ENCODE results near the gene ITGAE. TPM values are rescaled to one million over a fixed set of nuclear protein-coding genes. Genes with fewer than 3 reads are reported as not detected.

ITGAE gene
- total and polyA plus RNA-seq, 10 of the 15 experiments (the other 5 are each of a cell fraction or from before 2014, with no cell fraction given) = 13.1 to 161 (median 34.8) TPM

DNA sequence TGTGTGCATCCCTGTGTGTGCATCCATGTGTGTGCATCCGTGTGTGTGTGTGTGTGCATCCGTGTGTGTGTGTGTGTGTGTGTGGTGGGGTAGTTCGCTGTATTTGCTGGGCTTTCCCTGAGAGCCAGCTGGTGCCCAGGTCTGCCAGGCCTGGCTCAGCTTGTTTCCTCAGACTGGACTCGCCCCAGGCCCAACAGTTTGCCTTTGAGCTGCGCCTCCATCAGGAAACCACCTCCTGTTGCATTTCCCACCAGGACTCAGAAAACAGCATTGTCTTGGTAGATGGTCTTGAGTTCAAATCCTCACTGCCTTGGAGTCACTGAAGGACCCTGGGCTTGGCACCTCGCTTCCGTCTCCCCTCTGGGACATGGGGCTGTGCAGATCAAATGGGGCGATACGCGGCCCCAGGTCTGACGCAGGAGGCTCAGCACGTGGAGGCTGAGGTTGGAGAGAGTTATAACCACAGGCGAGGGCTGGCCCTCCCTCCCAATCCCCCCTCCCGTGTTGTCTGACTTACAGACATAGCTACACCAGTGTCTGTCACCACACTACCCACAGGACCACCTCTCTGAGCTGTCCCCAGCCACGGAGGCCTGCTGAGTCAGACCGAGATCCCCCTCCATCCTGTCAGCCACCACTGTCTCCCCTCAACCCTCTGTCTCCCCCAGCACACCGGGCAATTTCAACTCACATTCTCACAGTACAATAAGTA is 4.7 kb downstream of the ITGAE start (continued):
- TF ChIP-seq, protein P1, sequence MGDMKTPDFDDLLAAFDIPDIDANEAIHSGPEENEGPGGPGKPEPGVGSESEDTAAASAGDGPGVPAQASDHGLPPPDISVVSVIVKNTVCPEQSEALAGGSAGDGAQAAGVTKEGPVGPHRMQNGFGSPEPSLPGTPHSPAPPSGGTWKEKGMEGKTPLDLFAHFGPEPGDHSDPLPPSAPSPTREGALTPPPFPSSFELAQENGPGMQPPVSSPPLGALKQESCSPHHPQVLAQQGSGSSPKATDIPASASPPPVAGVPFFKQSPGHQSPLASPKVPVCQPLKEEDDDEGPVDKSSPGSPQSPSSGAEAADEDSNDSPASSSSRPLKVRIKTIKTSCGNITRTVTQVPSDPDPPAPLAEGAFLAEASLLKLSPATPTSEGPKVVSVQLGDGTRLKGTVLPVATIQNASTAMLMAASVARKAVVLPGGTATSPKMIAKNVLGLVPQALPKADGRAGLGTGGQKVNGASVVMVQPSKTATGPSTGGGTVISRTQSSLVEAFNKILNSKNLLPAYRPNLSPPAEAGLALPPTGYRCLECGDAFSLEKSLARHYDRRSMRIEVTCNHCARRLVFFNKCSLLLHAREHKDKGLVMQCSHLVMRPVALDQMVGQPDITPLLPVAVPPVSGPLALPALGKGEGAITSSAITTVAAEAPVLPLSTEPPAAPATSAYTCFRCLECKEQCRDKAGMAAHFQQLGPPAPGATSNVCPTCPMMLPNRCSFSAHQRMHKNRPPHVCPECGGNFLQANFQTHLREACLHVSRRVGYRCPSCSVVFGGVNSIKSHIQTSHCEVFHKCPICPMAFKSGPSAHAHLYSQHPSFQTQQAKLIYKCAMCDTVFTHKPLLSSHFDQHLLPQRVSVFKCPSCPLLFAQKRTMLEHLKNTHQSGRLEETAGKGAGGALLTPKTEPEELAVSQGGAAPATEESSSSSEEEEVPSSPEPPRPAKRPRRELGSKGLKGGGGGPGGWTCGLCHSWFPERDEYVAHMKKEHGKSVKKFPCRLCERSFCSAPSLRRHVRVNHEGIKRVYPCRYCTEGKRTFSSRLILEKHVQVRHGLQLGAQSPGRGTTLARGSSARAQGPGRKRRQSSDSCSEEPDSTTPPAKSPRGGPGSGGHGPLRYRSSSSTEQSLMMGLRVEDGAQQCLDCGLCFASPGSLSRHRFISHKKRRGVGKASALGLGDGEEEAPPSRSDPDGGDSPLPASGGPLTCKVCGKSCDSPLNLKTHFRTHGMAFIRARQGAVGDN (IDR thresholded peaks at IDR 0.05) = peak; percentile 66; the same call in 1 of the 2 replicates
- 0 out of 2 replicates have a peak, but pooled peaks have one; percentile 56 for TF ChIP-seq HDGF (IDR thresholded peaks at IDR 0.05)
- no peak for TF ChIP-seq YY1 (IDR thresholded peaks at IDR 0.05; ENCODE audit: low read depth, low read length)
- TF ChIP-seq ESRRA (IDR thresholded peaks at IDR 0.05; ENCODE audit: low read length) = no peak
- peak; percentile 86 for TF ChIP-seq NFIC (IDR thresholded peaks at IDR 0.05; ENCODE audit: low read depth, low read length)
- TF ChIP-seq, protein P2, sequence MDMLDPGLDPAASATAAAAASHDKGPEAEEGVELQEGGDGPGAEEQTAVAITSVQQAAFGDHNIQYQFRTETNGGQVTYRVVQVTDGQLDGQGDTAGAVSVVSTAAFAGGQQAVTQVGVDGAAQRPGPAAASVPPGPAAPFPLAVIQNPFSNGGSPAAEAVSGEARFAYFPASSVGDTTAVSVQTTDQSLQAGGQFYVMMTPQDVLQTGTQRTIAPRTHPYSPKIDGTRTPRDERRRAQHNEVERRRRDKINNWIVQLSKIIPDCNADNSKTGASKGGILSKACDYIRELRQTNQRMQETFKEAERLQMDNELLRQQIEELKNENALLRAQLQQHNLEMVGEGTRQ (IDR thresholded peaks at IDR 0.05; ENCODE audit: borderline replicate concordance, low read depth, low read length) = peak; percentile 44
- no peak for TF ChIP-seq SMAD5 (IDR thresholded peaks at IDR 0.05; ENCODE audit: low read depth)
- TF ChIP-seq TBL1XR1 (IDR thresholded peaks at IDR 0.05; ENCODE audit: low read depth, low read length) = peak; percentile 89; the same call in 1 of the 2 replicates
- TF ChIP-seq, protein P3, sequence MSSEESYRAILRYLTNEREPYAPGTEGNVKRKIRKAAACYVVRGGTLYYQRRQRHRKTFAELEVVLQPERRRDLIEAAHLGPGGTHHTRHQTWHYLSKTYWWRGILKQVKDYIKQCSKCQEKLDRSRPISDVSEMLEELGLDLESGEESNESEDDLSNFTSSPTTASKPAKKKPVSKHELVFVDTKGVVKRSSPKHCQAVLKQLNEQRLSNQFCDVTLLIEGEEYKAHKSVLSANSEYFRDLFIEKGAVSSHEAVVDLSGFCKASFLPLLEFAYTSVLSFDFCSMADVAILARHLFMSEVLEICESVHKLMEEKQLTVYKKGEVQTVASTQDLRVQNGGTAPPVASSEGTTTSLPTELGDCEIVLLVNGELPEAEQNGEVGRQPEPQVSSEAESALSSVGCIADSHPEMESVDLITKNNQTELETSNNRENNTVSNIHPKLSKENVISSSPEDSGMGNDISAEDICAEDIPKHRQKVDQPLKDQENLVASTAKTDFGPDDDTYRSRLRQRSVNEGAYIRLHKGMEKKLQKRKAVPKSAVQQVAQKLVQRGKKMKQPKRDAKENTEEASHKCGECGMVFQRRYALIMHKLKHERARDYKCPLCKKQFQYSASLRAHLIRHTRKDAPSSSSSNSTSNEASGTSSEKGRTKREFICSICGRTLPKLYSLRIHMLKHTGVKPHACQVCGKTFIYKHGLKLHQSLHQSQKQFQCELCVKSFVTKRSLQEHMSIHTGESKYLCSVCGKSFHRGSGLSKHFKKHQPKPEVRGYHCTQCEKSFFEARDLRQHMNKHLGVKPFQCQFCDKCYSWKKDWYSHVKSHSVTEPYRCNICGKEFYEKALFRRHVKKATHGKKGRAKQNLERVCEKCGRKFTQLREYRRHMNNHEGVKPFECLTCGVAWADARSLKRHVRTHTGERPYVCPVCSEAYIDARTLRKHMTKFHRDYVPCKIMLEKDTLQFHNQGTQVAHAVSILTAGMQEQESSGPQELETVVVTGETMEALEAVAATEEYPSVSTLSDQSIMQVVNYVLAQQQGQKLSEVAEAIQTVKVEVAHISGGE (CRISPR knock-in tag; IDR thresholded peaks at IDR 0.05) = no peak
- TF ChIP-seq, protein P4, sequence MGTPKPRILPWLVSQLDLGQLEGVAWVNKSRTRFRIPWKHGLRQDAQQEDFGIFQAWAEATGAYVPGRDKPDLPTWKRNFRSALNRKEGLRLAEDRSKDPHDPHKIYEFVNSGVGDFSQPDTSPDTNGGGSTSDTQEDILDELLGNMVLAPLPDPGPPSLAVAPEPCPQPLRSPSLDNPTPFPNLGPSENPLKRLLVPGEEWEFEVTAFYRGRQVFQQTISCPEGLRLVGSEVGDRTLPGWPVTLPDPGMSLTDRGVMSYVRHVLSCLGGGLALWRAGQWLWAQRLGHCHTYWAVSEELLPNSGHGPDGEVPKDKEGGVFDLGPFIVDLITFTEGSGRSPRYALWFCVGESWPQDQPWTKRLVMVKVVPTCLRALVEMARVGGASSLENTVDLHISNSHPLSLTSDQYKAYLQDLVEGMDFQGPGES (IDR thresholded peaks at IDR 0.05) = no peak
- no peak for TF ChIP-seq SMAD1 (IDR thresholded peaks at IDR 0.05; ENCODE audit: low read depth, partially characterized antibody)
- TF ChIP-seq HDAC6 (IDR thresholded peaks at IDR 0.05; ENCODE audit: unreplicated experiment) = no peak
- 0 out of 2 replicates have a peak, but pooled peaks have one; percentile 78 for TF ChIP-seq MEF2A (IDR thresholded peaks at IDR 0.05; ENCODE audit: insufficient read depth, low read depth, low read length)
- TF ChIP-seq CHD2 (IDR thresholded peaks at IDR 0.05; ENCODE audit: borderline replicate concordance, low read depth, low read length) = peak; percentile 75
- peak; percentile 82 for TF ChIP-seq CREM (IDR thresholded peaks at IDR 0.05; ENCODE audit: low read depth)
- TF ChIP-seq PAX5 (IDR thresholded peaks at IDR 0.05; ENCODE audit: borderline replicate concordance, low read depth, low read length) = peak; percentile 95
- TF ChIP-seq FOXM1 (IDR thresholded peaks at IDR 0.05; ENCODE audit: low read depth, low read length) = 0 out of 2 replicates have a peak, but pooled peaks have one; percentile 55
- TF ChIP-seq SP1 (IDR thresholded peaks at IDR 0.05; ENCODE audit: low read depth, low read length) = peak; percentile 59

Measured in GM12878 (cell line).